GM12865 (cell line): Measurements from ENCODE around the gene CLPX.

Experiments
- DNase-seq: peaks from one replicate; pipeline ENCODE4 v3.0.0; 2010; ENCODE audit warnings: low read depth
- H3K4me3 ChIP-seq: 2 replicates; pipeline ENCODE4 v1.5.1; 2011; ENCODE audit warnings: mild to moderate bottlenecking, low read depth, low read length, control low read depth
- CTCF ChIP-seq: IDR thresholded peaks from 2 replicates; pipeline ENCODE4 v1.5.1; 2011; ENCODE audit warnings: low read length, control low read depth, low read depth, inconsistent platforms; ENCODE audit not compliant: insufficient read depth; ENCODE audit errors: missing control alignments

CLPX gene

GRCh38 chr15:65132878-65133547 lies 52.1 kb downstream of the CLPX start:
- TF ChIP-seq CTCF: no peak
- DNase-seq: peak; percentile 69

GRCh38 chr15:65130941-65131340 lies 54.2 kb downstream of the CLPX start:
- DNase-seq: no peak
- TF ChIP-seq CTCF: no peak
- H3K4me3 ChIP-seq: no peak overlapping the region

More at GRCh38 chr15:65132878-65133547, 52.1 kb downstream of the CLPX start:
- H3K4me3 ChIP-seq: peak overlapping the region; percentile 87

GRCh38 chr15:65115542-65115941 lies 69.6 kb downstream of the CLPX start:
- DNase-seq: no peak
- no peak for TF ChIP-seq CTCF
- no peak overlapping the region for H3K4me3 ChIP-seq

GRCh38 chr15:65115086-65115485 lies 70.1 kb downstream of the CLPX start, which contains the start of gene UBAP1L:
UBAP1L (minus strand) TSS chr15:65115200; CDS start chr15:65106215, 8,985 bp downstream.
- no peak within 1 kb of the TSS for H3K4me3 ChIP-seq
- no peak for DNase-seq
- TF ChIP-seq CTCF: no peak

GRCh38 chr15:65110676-65111292 lies 74.4 kb downstream of the CLPX start:
- no peak for DNase-seq
- no peak for TF ChIP-seq CTCF

GRCh38 chr15:65106011-65106590 lies 79.0 kb downstream of the CLPX start:
- peak; percentile 7 for DNase-seq
- H3K4me3 ChIP-seq: no peak overlapping the region
- TF ChIP-seq CTCF: no peak

More at GRCh38 chr15:65110676-65111292, 74.4 kb downstream of the CLPX start:
- no peak overlapping the region for H3K4me3 ChIP-seq
